ENCODE measurements around the gene CYTIP.

Gene CYTIP

GRCh38 chr2:157463002-157463401 lies 19.1 kb upstream of the CYTIP start:
- TF ChIP-seq CTCF (IDR thresholded peaks at IDR 0.05; ENCODE audit: low read length, missing control alignments) = no peak
- no peak overlapping the region for H3K4me3 ChIP-seq (replicated peaks; ENCODE audit: low read depth, low read length)
- DNase-seq (ENCODE audit: low read depth) = no peak

GRCh38 chr2:157460897-157461296 lies 17.0 kb upstream of the CYTIP start:
- DNase-seq (ENCODE audit: low read depth) = no peak
- no peak for TF ChIP-seq CTCF (IDR thresholded peaks at IDR 0.05; ENCODE audit: low read length, missing control alignments)
- H3K4me3 ChIP-seq (replicated peaks; ENCODE audit: low read depth, low read length) = no peak overlapping the region

- H3K4me3 ChIP-seq (replicated peaks; ENCODE audit: low read depth, low read length) = no peak overlapping the region
- no peak for DNase-seq (ENCODE audit: low read depth)
- no peak for TF ChIP-seq CTCF (IDR thresholded peaks at IDR 0.05; ENCODE audit: low read length, missing control alignments)
Observed at GRCh38 chr2:157460384-157460837, 16.5 kb upstream of the CYTIP start.

GRCh38 chr2:157459486-157459885 lies 15.6 kb upstream of the CYTIP start:
- no peak for DNase-seq (ENCODE audit: low read depth)
- TF ChIP-seq CTCF (IDR thresholded peaks at IDR 0.05; ENCODE audit: low read length, missing control alignments) = no peak

GRCh38 chr2:157447741-157448140 lies 3.9 kb upstream of the CYTIP start:
- no peak for TF ChIP-seq CTCF (IDR thresholded peaks at IDR 0.05; ENCODE audit: low read length, missing control alignments)
- DNase-seq (ENCODE audit: low read depth) = no peak
- no peak overlapping the region for H3K4me3 ChIP-seq (replicated peaks; ENCODE audit: low read depth, low read length)

More at GRCh38 chr2:157459486-157459885, 15.6 kb upstream of the CYTIP start:
- H3K4me3 ChIP-seq (replicated peaks; ENCODE audit: low read depth, low read length) = no peak overlapping the region

- H3K4me3 ChIP-seq (replicated peaks; ENCODE audit: low read depth, low read length) = no peak overlapping the region
- no peak for TF ChIP-seq CTCF (IDR thresholded peaks at IDR 0.05; ENCODE audit: low read length, missing control alignments)
- no peak for DNase-seq (ENCODE audit: low read depth)
Observed at GRCh38 chr2:157447031-157447430, 3.1 kb upstream of the CYTIP start.

GRCh38 chr2:157444641-157445040 lies 752 bp upstream of the CYTIP start:
- DNase-seq (ENCODE audit: low read depth) = no peak
- no peak overlapping the region for H3K4me3 ChIP-seq (replicated peaks; ENCODE audit: low read depth, low read length)
- no peak for TF ChIP-seq CTCF (IDR thresholded peaks at IDR 0.05; ENCODE audit: low read length, missing control alignments)
